Nephron (organoid): ENCODE measurements around the gene PCDHB1.

Experiments
- H3K27ac Mint-ChIP-seq, 3 experiments: 2 replicates each; pipeline ENCODE4 v1.8.0; 2020; ENCODE audit warnings: mixed read lengths in 3 of 3, mild to moderate bottlenecking in 2 of 3, moderate library complexity in 1 of 3
- H3K27me3 Mint-ChIP-seq: 2 replicates; pipeline ENCODE4 v1.8.0; 2021; ENCODE audit warnings: low read depth, mild to moderate bottlenecking, moderate library complexity, mixed read lengths
- H3K36me3 Mint-ChIP-seq: 2 replicates; pipeline ENCODE4 v1.8.0; 2020; ENCODE audit warnings: low read depth, mixed read lengths
- H3K4me1 Mint-ChIP-seq: 2 replicates; pipeline ENCODE4 v1.8.0; 2020; ENCODE audit warnings: mixed read lengths
- H3K4me3 Mint-ChIP-seq, 3 experiments: 2 replicates each; pipeline ENCODE4 v1.8.0; 2020; ENCODE audit warnings: mild to moderate bottlenecking in 3 of 3, mixed read lengths in 3 of 3, moderate library complexity in 2 of 3
- H3K9me3 Mint-ChIP-seq: 2 replicates; pipeline ENCODE4 v1.8.0; 2020; ENCODE audit warnings: mixed read lengths
- CTCF ChIP-seq, 3 experiments: fragments of 200-600 bp; sonication (generic); IDR thresholded peaks; one replicate each; pipeline ENCODE4 v1.5.0; 2021; ENCODE audit warnings: antibody characterized with exemption in 3 of 3; ENCODE audit not compliant: unreplicated experiment in 3 of 3

Gene PCDHB1

GRCh38 chr5:141003791-141004611 lies 47.2 kb upstream of the PCDHB1 start:
- H3K27me3 Mint-ChIP-seq = no peaks in the 10 kb centered on the region
- H3K27ac Mint-ChIP-seq = peak overlapping the region in 1 of 3 experiments; percentile 33

GRCh38 chr5:141007791-141008190 lies 43.4 kb upstream of the PCDHB1 start:
- H3K4me3 Mint-ChIP-seq = no peak overlapping the region
- H3K4me1 Mint-ChIP-seq = peaks cover 5% of the 10 kb centered on the region
- H3K9me3 Mint-ChIP-seq = no peaks in the 10 kb centered on the region
- no peak for TF ChIP-seq CTCF (IDR thresholded peaks at IDR 0.05; ENCODE audit: unreplicated experiment in 3 of 3)
- H3K36me3 Mint-ChIP-seq = peaks cover 24% of the 10 kb centered on the region
- H3K27me3 Mint-ChIP-seq = no peaks in the 10 kb centered on the region
- no peak overlapping the region for H3K27ac Mint-ChIP-seq

More at GRCh38 chr5:141003791-141004611, 47.2 kb upstream of the PCDHB1 start:
- Mint-ChIP-seq H3K4me1 (peaks cover 23% of the 10 kb centered on the region), H3K36me3 (peaks cover 8% of the 10 kb centered on the region), H3K9me3 (no peaks in the 10 kb centered on the region), H3K4me3 (no peak overlapping the region)
- no peak for TF ChIP-seq CTCF (IDR thresholded peaks at IDR 0.05; ENCODE audit: unreplicated experiment in 3 of 3)

GRCh38 chr5:141010047-141010793 lies 41.0 kb upstream of the PCDHB1 start:
- no peak overlapping the region for H3K4me3 Mint-ChIP-seq
- H3K4me1 Mint-ChIP-seq = no peaks in the 10 kb centered on the region
- peaks cover 24% of the 10 kb centered on the region for H3K36me3 Mint-ChIP-seq
- H3K27me3 Mint-ChIP-seq = no peaks in the 10 kb centered on the region
- H3K27ac Mint-ChIP-seq = no peak overlapping the region
- H3K9me3 Mint-ChIP-seq = no peaks in the 10 kb centered on the region
- TF ChIP-seq CTCF (IDR thresholded peaks at IDR 0.05; ENCODE audit: unreplicated experiment in 3 of 3) = no peak

GRCh38 chr5:141017943-141018342 lies 33.2 kb upstream of the PCDHB1 start:
- no peaks in the 10 kb centered on the region for H3K4me1 Mint-ChIP-seq
- no peak overlapping the region for H3K27ac Mint-ChIP-seq
- no peaks in the 10 kb centered on the region for H3K27me3 Mint-ChIP-seq
- H3K9me3 Mint-ChIP-seq = no peaks in the 10 kb centered on the region
- TF ChIP-seq CTCF (IDR thresholded peaks at IDR 0.05; ENCODE audit: unreplicated experiment in 3 of 3) = no peak
- H3K4me3 Mint-ChIP-seq = no peak overlapping the region
- no peaks in the 10 kb centered on the region for H3K36me3 Mint-ChIP-seq

- TF ChIP-seq CTCF (IDR thresholded peaks at IDR 0.05; ENCODE audit: unreplicated experiment in 3 of 3) = no peak
- Mint-ChIP-seq H3K9me3 (no peaks in the 10 kb centered on the region), H3K4me1 (no peaks in the 10 kb centered on the region), H3K27ac (no peak overlapping the region), H3K27me3 (no peaks in the 10 kb centered on the region), H3K4me3 (no peak overlapping the region), H3K36me3 (no peaks in the 10 kb centered on the region)
Observed at GRCh38 chr5:141022384-141022783, 28.8 kb upstream of the PCDHB1 start.
